Central memory CD4-positive, alpha-beta T cell (primary cell): Measurements from ENCODE around the gene GIT1.
A peak's percentile ranks its signal among the peaks of the same experiment; 100 is the strongest.

Experiments
- DNase-seq: peaks from one replicate; pipeline ENCODE4 v3.0.0; 2022

GIT1 gene

DNA sequence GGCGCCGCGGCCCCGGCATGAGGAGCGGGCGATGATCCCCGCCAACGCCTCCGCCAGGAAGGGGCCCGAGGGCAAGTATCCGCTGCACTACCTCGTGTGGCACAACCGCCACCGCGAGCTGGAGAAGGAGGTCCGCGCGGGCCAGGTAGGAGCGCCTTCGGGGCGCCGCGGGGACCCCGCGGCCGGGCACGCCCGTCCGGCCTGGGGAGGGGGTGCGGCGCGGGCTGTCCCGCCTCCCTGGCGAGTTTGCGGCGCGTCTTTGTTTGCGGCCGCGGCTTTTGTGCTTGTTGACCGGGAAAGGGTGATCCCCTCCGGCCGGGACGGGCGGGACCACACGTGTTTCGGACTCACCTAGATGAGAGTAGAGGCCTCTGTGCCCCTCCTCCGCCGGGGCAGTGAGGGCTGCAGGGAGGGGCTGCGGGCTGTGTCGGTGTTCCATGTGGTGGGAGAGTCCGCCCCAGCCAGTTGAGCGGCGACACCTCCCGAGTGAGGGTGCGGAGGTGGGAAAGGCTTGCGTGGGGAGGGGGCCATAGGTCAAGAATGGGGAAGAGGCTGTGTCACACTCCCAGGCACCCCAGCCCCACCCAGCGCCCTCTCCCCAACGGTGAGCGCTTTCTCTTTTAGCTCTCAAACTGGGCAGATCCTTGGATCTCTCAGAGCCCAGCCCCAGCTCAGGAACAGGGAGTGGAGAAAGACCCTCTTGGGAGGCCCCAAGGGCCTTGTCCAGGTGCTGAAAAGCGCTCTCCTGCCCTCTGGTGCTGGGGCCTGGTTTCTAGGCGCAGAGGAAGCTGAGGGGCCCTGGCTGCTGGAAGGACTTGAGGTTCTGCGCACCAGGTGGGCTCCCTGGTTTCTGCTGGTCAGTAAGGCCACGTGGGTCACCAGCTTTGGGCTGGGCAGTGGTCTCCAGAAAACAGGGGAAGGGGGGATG, 4.4 kb upstream of the GIT1 start:
- no peak for DNase-seq

GRCh38 chr17:29592850-29593551, 3.6 kb upstream of the GIT1 start, which contains the start of gene ANKRD13B:
Gene ANKRD13B, plus strand, starts transcription at chr17:29593132. Its CDS starts 490 bp downstream, at chr17:29593622.
- no peak for DNase-seq

- peak; percentile 62 for DNase-seq
Observed at GRCh38 chr17:29591737-29592608, 2.5 kb upstream of the GIT1 start.

- DNase-seq = no peak
Observed at GRCh38 chr17:29591146-29591736, 1.8 kb upstream of the GIT1 start.

DNA sequence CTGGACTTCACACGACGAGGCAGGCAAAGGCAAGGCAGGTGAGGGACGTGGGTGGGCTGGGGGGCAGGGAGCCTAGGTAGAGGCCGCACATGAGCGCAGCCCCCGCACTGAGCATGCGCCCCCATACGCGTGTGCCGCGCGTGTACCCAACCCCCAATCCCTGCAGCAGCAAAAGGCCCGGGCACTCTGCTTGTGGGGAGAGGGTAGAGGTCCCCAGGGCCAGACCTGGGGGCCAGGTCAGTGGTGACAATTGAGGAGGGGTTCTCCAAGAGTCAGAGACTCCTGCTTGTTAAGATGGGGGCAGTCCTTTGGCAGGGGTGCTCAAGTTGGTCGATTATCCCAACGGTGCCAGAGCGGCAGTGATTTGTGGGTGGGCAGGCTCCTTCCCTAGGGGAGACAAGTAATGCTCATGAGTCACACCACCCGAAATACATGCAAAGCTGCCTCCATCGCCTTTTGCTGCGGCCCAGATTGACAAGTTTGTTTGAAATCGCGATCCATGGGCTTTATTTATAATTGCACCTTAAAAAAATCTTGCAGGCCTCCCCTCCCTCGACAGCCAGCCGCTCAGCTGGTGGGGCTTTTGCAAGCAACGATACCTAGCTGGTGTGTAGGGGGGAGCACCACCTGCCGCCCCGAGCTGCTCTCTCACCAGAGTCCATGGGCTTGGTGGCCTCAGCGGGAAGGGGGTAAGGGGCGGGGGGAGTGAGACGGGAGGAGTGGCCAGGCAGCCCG, 1.1 kb upstream of the GIT1 start:
- no peak for DNase-seq

DNA sequence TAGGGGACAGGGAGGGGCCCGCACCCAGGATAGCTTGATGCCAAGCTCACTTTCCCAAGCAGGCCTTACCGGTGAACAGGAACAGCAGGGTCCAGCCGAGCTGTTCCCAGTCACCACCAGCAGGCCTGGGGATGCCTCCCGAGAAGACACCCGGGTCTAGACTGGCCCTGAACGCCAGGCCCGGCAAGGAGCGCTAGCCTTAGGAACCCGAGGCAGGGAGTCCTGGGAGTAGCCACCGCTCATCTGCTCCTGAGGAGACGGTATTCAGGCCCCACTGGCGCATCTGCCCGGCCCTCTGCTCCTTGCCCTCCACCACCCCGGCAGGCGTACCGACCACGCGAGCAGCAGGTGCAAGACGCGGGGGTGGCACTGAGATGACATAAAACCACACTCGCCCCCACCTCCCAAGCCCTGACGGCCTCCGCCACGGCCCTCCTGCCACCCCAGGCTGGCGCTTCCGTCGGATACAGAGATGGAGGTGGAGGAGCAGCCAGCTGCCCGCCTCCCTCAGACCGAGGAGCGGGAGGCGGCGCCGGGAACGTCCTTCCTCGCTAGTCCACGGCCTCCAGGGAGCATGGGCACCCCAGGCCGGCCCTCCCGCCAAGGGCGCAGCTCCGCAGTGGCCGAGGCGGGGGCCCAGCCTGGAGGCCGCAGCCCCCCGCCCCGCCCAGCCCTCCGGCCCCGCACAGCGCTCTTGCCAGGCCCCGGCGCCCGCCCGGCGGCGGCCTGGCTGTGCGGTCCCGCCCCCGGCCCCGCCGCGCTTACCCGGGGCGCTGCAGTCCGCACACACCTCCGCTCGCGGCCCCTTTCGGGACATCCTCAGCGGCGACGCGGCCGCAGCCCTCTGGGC, 661 bp downstream of the GIT1 start:
- peak; percentile 37 for DNase-seq

DNA sequence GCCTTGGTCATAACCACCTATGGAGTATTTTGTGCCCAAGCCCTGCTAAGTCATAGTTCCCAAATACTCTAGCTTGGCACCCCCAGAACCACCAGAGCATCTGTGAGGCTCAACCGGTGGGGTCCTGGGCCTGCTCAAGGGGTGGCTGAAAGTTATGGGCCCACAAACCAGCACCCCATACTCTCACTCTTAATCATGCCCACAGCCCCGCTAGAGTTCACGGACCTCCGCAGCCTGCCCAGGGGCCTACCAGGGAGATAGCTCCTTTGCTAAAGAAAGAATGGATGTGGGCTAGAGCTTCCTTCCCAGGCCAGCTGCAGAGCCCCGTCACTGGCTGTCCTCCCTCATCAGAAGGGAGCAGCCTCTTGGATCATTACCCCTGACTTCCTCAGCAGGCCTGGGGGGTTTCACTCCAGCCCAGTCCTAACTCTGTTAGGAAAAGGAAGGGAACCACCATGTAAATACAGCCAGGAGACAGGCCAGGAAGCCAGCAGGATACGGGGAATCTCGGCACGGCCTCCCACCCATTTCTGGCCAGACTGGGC, 1.4 kb downstream of the GIT1 start:
- DNase-seq = no peak

DNA sequence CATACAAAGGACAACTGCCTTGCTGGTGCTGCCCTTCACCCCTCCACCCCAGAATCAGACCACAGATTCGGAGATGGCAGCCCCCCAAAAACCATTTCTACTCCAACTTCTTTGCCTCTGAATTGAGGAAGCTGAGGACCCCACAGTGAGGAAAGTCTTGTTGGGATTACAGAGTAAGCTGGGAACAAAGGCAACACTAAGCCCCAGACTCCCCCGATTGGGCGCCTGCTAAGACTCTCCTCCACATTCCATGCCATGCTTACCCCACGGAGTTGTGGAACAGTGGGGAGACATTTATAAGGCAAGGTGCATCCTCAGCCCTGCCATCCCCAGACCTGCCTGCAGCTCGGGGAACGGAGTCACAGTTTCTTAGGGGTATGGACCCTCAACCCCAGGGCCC, 1.9 kb downstream of the GIT1 start:
- no peak for DNase-seq

DNA sequence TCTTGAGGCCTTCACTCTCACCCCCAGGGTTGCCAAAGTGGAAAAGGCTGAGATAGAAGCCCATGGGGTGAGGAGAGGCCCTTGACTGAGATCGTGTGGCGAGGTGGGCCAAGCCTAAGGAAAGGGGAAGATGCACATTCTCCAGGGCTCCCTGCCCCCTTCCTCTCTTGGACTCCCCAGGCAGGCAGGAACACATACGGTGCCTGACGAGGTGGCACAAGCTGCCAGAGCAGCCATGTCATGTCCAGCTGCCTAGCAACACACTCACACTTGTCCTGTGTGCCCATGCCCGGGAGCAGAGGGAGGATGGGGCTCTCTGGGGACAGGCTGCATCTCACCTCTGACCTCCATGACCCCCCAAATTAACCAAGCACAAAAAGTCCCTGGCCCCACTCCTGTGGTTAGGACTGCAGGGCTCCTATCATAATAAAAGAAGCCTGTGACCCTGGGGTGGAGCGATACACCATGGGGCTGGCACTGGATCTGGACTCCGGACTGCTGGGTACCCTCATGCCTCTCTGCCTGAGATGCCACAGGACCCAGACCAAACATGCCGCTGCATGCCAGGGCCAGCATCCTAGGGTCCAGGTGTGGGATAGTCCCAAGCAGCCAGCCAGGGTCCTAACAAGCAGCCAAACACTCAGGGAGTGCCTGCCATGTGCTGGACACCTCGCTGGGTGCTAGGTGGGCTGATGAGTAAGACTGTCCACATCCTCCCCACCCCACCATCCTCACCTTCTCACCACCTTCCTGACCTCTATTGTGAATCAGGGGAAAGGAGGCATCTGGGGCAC, 2.6 kb downstream of the GIT1 start:
- DNase-seq = no peak

- peak; percentile 25 for DNase-seq
Observed at GRCh38 chr17:29585080-29585751, 4.2 kb downstream of the GIT1 start.

DNA sequence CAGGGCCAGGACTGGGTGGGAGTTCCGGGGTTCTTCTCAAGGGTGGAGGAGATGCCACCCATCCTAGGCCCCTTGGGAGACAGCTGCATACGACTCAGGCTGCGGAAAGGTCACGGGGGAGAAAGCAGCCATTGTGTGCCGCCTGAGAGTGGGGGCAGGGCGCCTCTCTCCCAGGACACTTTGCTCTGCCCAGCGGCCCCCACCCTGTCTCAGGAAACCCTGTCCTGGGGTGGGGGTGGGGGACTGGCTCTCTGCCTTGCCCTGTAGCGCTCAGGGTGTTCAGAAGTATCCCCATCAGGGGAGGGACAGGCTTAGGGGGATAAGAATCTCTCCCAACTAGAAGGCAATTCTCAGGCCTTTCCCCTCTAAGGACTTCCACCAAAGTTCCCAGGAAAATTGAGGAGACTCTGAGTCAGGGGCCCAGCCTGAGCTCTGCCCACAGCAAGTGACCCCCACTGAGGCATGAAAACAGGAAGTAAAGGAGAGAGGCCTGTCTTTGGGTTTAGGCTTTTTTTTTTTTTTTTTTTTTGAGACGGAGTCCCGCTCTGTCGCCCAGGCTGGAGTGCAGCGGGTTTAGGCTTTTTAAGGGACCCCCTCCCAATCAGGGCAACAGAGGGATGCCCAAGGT, 4.9 kb downstream of the GIT1 start:
- no peak for DNase-seq

- DNase-seq = no peak
Observed at GRCh38 chr17:29583324-29584248, 5.9 kb downstream of the GIT1 start.

- no peak for DNase-seq
Observed at GRCh38 chr17:29582772-29583171, 6.7 kb downstream of the GIT1 start.

GRCh38 chr17:29582254-29582765, 7.1 kb downstream of the GIT1 start:
- no peak for DNase-seq

DNA sequence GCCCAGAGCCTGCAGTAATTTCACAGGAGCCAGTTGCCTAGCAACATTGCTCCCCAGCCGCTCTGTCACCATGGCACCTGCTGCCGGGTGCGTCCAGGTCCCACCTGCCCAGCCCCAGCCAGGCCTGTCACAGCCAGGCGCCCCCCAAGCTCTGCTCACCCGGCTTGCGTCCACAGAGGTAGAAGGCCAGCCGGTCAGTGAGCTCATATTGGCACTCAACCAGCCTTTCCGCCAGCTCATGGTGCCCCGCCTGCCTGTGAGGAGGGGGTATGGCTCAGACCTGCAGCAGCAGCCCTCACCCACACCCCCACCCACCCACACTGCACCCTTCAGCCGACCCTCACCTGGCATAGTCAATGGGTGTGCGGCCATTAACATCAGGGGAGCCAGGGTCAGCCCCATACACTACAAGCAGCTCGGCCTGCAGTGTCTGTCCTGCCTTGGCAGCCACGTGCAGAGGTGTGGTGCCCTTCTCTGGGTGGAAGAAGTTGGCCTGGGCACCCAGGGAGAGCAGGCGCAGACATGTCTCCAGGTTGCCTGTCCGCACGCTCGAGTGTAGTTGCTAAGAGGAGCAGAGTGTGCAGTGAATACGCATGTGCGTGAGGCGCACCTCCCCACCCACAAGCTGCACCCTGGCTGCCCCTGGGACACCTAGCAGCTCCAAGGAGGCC, 7.7 kb downstream of the GIT1 start:
- DNase-seq = no peak
